ENCODE data around the gene TEX50.

DNA sequence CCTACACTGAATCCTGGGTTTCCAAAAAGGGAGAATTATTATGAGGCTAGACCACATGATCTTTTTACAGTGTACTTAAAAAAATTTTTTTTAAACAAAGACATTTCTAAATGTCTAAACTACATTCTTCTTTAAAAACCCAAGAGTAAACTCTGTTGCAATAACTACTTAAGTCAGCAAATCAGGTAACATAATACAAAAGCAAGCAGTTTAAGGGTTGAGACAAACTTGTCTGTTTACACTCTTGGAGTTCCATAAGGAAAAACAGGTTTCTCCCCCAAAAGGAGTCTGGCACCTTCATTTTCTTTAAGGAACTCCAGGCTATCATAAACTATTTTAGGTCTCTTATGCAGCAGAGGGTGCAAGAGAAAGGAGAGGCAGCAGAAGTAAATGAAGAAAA lies 47.0 kb downstream of the TEX50 start:
- TF ChIP-seq, protein P1, sequence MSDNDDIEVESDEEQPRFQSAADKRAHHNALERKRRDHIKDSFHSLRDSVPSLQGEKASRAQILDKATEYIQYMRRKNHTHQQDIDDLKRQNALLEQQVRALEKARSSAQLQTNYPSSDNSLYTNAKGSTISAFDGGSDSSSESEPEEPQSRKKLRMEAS (IDR thresholded peaks at IDR 0.05; ENCODE audit: insufficient read depth, insufficient read length), result no peak
- TF ChIP-seq POLR2AphosphoS5 (IDR thresholded peaks at IDR 0.05; ENCODE audit: insufficient read depth, low read depth, low read length) (no peak), POLR2A (IDR thresholded peaks at IDR 0.05; ENCODE audit: low read depth, low read length) (no peak), MYC (IDR thresholded peaks at IDR 0.05; ENCODE audit: low read depth, low read length) (no peak), JUN (IDR thresholded peaks at IDR 0.05; ENCODE audit: borderline replicate concordance, insufficient read depth, insufficient read length, low read depth) (no peak), EZH2 (IDR thresholded peaks at IDR 0.05; ENCODE audit: borderline replicate concordance, low read depth, low read length, severe bottlenecking) (no peak), GATA2 (IDR thresholded peaks at IDR 0.05; ENCODE audit: insufficient read depth, insufficient read length, low read depth, low read length) (no peak)
- TF ChIP-seq, protein P2, sequence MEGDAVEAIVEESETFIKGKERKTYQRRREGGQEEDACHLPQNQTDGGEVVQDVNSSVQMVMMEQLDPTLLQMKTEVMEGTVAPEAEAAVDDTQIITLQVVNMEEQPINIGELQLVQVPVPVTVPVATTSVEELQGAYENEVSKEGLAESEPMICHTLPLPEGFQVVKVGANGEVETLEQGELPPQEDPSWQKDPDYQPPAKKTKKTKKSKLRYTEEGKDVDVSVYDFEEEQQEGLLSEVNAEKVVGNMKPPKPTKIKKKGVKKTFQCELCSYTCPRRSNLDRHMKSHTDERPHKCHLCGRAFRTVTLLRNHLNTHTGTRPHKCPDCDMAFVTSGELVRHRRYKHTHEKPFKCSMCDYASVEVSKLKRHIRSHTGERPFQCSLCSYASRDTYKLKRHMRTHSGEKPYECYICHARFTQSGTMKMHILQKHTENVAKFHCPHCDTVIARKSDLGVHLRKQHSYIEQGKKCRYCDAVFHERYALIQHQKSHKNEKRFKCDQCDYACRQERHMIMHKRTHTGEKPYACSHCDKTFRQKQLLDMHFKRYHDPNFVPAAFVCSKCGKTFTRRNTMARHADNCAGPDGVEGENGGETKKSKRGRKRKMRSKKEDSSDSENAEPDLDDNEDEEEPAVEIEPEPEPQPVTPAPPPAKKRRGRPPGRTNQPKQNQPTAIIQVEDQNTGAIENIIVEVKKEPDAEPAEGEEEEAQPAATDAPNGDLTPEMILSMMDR (IDR thresholded peaks at IDR 0.05; ENCODE audit: extremely low read depth in 1 of 2, insufficient read depth in 1 of 2, low read depth in 1 of 2, low read length in 2 of 2), result no peak
